Suppressor macrophage treated with lipopolysaccharide for 1 hour (primary cell): ENCODE measurements around the gene PTPN23.

Source experiments
- DNase-seq, 3 donors: peaks; one replicate each; pipeline ENCODE4 v3.0.0-alpha.2; 2020 to 2022

PTPN23 gene

GRCh38 chr3:47376393-47376792, 4.4 kb upstream of the PTPN23 start:
- DNase-seq, result no peak

GRCh38 chr3:47377186-47377585, 3.6 kb upstream of the PTPN23 start:
- peak in 2 of 3 donors; percentile 23 to 29 for DNase-seq

- DNase-seq, result no peak
Observed at GRCh38 chr3:47378869-47379268, 2.0 kb upstream of the PTPN23 start.

GRCh38 chr3:47379411-47379899, 1.4 kb upstream of the PTPN23 start:
- no peak for DNase-seq

- DNase-seq, result no peak
Observed at GRCh38 chr3:47380026-47380600, 708 bp upstream of the PTPN23 start.

GRCh38 chr3:47381317-47382157, 716 bp downstream of the PTPN23 start:
- peak; percentile 92 to 96 (median 94) for DNase-seq

GRCh38 chr3:47384425-47384824, 3.6 kb downstream of the PTPN23 start:
- no peak for DNase-seq

GRCh38 chr3:47385007-47385406, 4.2 kb downstream of the PTPN23 start:
- DNase-seq, result no peak

GRCh38 chr3:47385796-47386195, 5.0 kb downstream of the PTPN23 start:
- DNase-seq, result no peak

GRCh38 chr3:47392933-47393332, 12.1 kb downstream of the PTPN23 start:
- no peak for DNase-seq

GRCh38 chr3:47394140-47394870, 13.5 kb downstream of the PTPN23 start:
- no peak for DNase-seq

- no peak for DNase-seq
Observed at GRCh38 chr3:47394881-47395280, 14.1 kb downstream of the PTPN23 start.

- DNase-seq, result no peak
Observed at GRCh38 chr3:47398228-47398627, 17.4 kb downstream of the PTPN23 start.

- no peak for DNase-seq
Observed at GRCh38 chr3:47399016-47399415, 18.2 kb downstream of the PTPN23 start.

GRCh38 chr3:47399531-47400270, 18.9 kb downstream of the PTPN23 start:
- DNase-seq, result peak; percentile 31 to 43 (median 33)

- no peak for DNase-seq
Observed at GRCh38 chr3:47404431-47404876, 23.6 kb downstream of the PTPN23 start.

- DNase-seq, result no peak
Observed at GRCh38 chr3:47404955-47405790, 24.4 kb downstream of the PTPN23 start.

- DNase-seq, result no peak
Observed at GRCh38 chr3:47405820-47406761, 25.3 kb downstream of the PTPN23 start.

- no peak for DNase-seq
Observed at GRCh38 chr3:47406762-47407149, 25.9 kb downstream of the PTPN23 start.

GRCh38 chr3:47407237-47407636, 26.4 kb downstream of the PTPN23 start:
- no peak for DNase-seq
